Fibroblast of pulmonary artery (primary cell): ENCODE measurements around the gene CACNA1D.

Source experiments
- DNase-seq: peaks from one replicate; pipeline ENCODE4 v3.0.0-alpha.2; 2010; ENCODE audit warnings: low read depth
- H3K4me3 ChIP-seq: replicated peaks from 2 replicates; pipeline ENCODE4 v1.5.1; 2011; ENCODE audit warnings: low read depth, mild to moderate bottlenecking, control low read depth, low read length, moderate library complexity
- TF ChIP-seq, protein P1 (sequence below): IDR thresholded peaks from 2 replicates; pipeline ENCODE4 v1.5.1; 2011; ENCODE audit warnings: mild to moderate bottlenecking, control low read depth, low read length, inconsistent platforms; ENCODE audit errors: missing control alignments

CACNA1D gene

GRCh38 chr3:53694046-53694445 lies 199.6 kb downstream of the CACNA1D start:
- TF ChIP-seq, protein P1, sequence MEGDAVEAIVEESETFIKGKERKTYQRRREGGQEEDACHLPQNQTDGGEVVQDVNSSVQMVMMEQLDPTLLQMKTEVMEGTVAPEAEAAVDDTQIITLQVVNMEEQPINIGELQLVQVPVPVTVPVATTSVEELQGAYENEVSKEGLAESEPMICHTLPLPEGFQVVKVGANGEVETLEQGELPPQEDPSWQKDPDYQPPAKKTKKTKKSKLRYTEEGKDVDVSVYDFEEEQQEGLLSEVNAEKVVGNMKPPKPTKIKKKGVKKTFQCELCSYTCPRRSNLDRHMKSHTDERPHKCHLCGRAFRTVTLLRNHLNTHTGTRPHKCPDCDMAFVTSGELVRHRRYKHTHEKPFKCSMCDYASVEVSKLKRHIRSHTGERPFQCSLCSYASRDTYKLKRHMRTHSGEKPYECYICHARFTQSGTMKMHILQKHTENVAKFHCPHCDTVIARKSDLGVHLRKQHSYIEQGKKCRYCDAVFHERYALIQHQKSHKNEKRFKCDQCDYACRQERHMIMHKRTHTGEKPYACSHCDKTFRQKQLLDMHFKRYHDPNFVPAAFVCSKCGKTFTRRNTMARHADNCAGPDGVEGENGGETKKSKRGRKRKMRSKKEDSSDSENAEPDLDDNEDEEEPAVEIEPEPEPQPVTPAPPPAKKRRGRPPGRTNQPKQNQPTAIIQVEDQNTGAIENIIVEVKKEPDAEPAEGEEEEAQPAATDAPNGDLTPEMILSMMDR: no peak
- DNase-seq: no peak
- no peak overlapping the region for H3K4me3 ChIP-seq

- no peak overlapping the region for H3K4me3 ChIP-seq
- TF ChIP-seq, protein P1: no peak
- no peak for DNase-seq
Measured at GRCh38 chr3:53694666-53695323, 200.4 kb downstream of the CACNA1D start.

DNA sequence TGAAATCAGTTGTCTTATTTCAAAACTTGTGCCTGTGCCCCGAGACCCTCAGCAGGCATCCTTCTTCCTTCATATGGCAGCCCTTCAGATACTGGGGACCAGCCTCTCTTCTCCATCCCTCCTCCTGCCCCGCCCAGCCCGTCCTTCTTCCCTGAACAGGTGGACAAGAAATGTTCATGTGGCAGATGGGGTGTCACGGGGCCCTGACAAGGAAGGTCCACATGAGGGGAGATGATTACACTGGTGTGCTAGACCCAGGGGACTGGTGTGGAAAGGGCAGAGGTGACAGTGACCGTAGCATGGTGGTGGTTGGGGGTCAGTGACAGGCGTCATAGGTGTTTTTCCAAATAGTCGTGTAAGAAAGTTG lies 200.9 kb downstream of the CACNA1D start:
- DNase-seq: no peak
- no peak overlapping the region for H3K4me3 ChIP-seq
- TF ChIP-seq, protein P1: no peak

GRCh38 chr3:53696401-53697172 lies 202.2 kb downstream of the CACNA1D start:
- no peak for DNase-seq
- no peak overlapping the region for H3K4me3 ChIP-seq
- TF ChIP-seq, protein P1: no peak

DNA sequence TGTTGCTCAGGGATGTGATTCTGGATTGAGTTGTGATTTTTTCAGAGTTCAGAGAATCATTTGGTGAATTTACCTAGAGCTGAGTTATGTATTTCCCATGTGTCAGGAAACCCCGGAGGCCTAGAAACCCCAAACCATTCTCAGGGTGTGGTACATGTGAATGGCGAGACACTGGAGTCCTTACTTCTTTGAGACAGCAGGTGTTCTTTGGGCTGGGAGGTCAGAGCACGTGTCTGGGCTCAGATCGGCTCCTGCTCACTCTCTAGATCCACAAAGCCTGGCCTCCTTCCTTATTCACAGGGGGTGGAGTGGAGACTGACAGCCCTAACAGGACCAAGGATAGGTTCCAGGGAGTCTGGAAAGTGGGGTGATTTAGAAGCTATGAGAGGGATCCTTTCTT lies 206.0 kb downstream of the CACNA1D start:
- no peak overlapping the region for H3K4me3 ChIP-seq
- TF ChIP-seq, protein P1: no peak
- DNase-seq: no peak

- DNase-seq: no peak
- no peak overlapping the region for H3K4me3 ChIP-seq
- TF ChIP-seq, protein P1: no peak
Measured at GRCh38 chr3:53702776-53703530, 208.5 kb downstream of the CACNA1D start.
